IMR-90 (cell line): ENCODE results near the gene ELFN2. TPM values are rescaled to one million over a fixed set of nuclear protein-coding genes. Genes with fewer than 3 reads are reported as not detected.
A peak's percentile ranks its signal among the peaks of the same experiment; 100 is the strongest.

Source experiments
- ATAC-seq: fragments of 200-7000 bp; cut with Tn5 transposase; 2 replicates; pipeline ENCODE4 v1.9.1; 2020; ENCODE audit warnings: low read depth, mild to moderate bottlenecking, moderate library complexity
- BruUV-seq: library from RNA; stranded (reverse); fragments of 400-500 nt; replicated peaks from 2 replicates; lab custom pipeline; 2021; lab: Mats Ljungman, UMichigan
- CTCF ChIA-PET: fragments of 300-600 bp; formaldehyde crosslinking; extraction: SDS; loops from one replicate; lab custom pipeline; 2021; ENCODE audit warnings: antibody characterized with exemption; lab: Yijun Ruan, JAX
- POLR2A ChIA-PET: fragments of 300-600 bp; sonication (Branson Sonifier 250); formaldehyde crosslinking; loops from one replicate; lab custom pipeline; 2022; ENCODE audit warnings: antibody characterized with exemption; ENCODE audit not compliant: unreplicated experiment; lab: Charles Lee
- DNase-seq: peaks from one replicate; pipeline ENCODE4 v3.0.0; 2013
- H2AFZ ChIP-seq: replicated peaks from 2 replicates; pipeline ENCODE3; 2013; ENCODE audit warnings: low read length, mild to moderate bottlenecking; ENCODE audit not compliant: poor library complexity
- H2AK5ac ChIP-seq: 2 replicates; pipeline ENCODE4 v1.6.1; 2013; ENCODE audit warnings: low read depth, low read length, inconsistent platforms
- H2AK9ac ChIP-seq: replicated peaks from 2 replicates; pipeline ENCODE3; 2013; ENCODE audit warnings: mild to moderate bottlenecking, low read depth, low read length, moderate library complexity; ENCODE audit not compliant: poor library complexity
- H2BK120ac ChIP-seq: 2 replicates; pipeline ENCODE4 v1.6.1; 2013; ENCODE audit warnings: low read depth, low read length, inconsistent platforms
- H2BK15ac ChIP-seq: 3 replicates; pipeline ENCODE4 v1.6.1; 2013; ENCODE audit warnings: low read depth, low read length, inconsistent platforms
- H2BK20ac ChIP-seq: 2 replicates; pipeline ENCODE4 v1.6.1; 2013; ENCODE audit warnings: low read depth, mild to moderate bottlenecking, inconsistent platforms, low read length, moderate library complexity
- H2BK5ac ChIP-seq: 2 replicates; pipeline ENCODE4 v1.6.1; 2013; ENCODE audit warnings: mild to moderate bottlenecking, low read depth, low read length, inconsistent platforms; ENCODE audit not compliant: poor library complexity, severe bottlenecking
- H3K14ac ChIP-seq: replicated peaks from 2 replicates; pipeline ENCODE4 v1.6.1; 2013; ENCODE audit warnings: low read depth, low read length, inconsistent platforms
- H3K18ac ChIP-seq: 2 replicates; pipeline ENCODE4 v1.6.1; 2013; ENCODE audit warnings: low read depth, low read length, control low read depth
- H3K23ac ChIP-seq: 2 replicates; pipeline ENCODE4 v1.6.1; 2013; ENCODE audit warnings: low read depth, low read length, inconsistent platforms
- H3K27ac ChIP-seq: 2 replicates; pipeline ENCODE4 v1.5.1; 2013; ENCODE audit warnings: mild to moderate bottlenecking, control low read depth, low read length; ENCODE audit not compliant: insufficient read depth
- H3K27me3 ChIP-seq: 2 replicates; pipeline ENCODE4 v1.6.1; 2013; ENCODE audit warnings: low read length; ENCODE audit not compliant: control insufficient read depth, insufficient read depth
- H3K36me3 ChIP-seq: 2 replicates; pipeline ENCODE4 v1.6.1; 2013; ENCODE audit warnings: low read length, mixed read lengths; ENCODE audit not compliant: control insufficient read depth, insufficient read depth
- H3K4ac ChIP-seq: 2 replicates; pipeline ENCODE4 v1.6.1; 2013; ENCODE audit warnings: low read depth, low read length, inconsistent platforms
- H3K4me1 ChIP-seq: 2 replicates; pipeline ENCODE4 v1.6.1; 2013; ENCODE audit warnings: low read length, mixed read lengths; ENCODE audit not compliant: control insufficient read depth, insufficient read depth
- H3K4me2 ChIP-seq: 2 replicates; pipeline ENCODE4 v1.6.1; 2013; ENCODE audit warnings: low read depth, mild to moderate bottlenecking, control low read depth, low read length, moderate library complexity
- H3K4me3 ChIP-seq: 2 replicates; pipeline ENCODE4 v1.5.1; 2013; ENCODE audit warnings: low read depth, mild to moderate bottlenecking, control low read depth, low read length, moderate library complexity; ENCODE audit not compliant: insufficient read depth
- H3K56ac ChIP-seq: 2 replicates; pipeline ENCODE4 v1.6.1; 2013; ENCODE audit warnings: low read length, inconsistent platforms; ENCODE audit not compliant: insufficient read depth; ENCODE audit errors: extremely low read depth
- H3K79me1 ChIP-seq, 2 experiments: 2 replicates each; pipeline ENCODE4 v1.6.1; 2013; ENCODE audit warnings: low read length in 2 of 2, inconsistent platforms in 1 of 2, low read depth in 1 of 2
- H3K9ac ChIP-seq: 2 replicates; pipeline ENCODE4 v1.6.1; 2013; ENCODE audit warnings: low read depth, low read length, control low read depth
- H3K9me1 ChIP-seq: 2 replicates; pipeline ENCODE4 v1.6.1; 2013; ENCODE audit warnings: low read length, inconsistent platforms; ENCODE audit not compliant: insufficient read depth
- H3K9me3 ChIP-seq: 2 replicates; pipeline ENCODE4 v1.6.1; 2013; ENCODE audit warnings: low read length; ENCODE audit not compliant: control insufficient read depth, insufficient read depth
- H4K20me1 ChIP-seq: 2 replicates; pipeline ENCODE4 v1.6.1; 2013; ENCODE audit warnings: low read length, inconsistent platforms; ENCODE audit not compliant: insufficient read depth
- H4K5ac ChIP-seq: 2 replicates; pipeline ENCODE4 v1.6.1; 2013; ENCODE audit warnings: mild to moderate bottlenecking, low read depth, low read length, control low read depth
- H4K8ac ChIP-seq, 2 experiments: 2 replicates each; pipeline ENCODE4 v1.6.1; 2013; ENCODE audit warnings: low read depth in 2 of 2, low read length in 2 of 2, control low read depth in 1 of 2, inconsistent platforms in 1 of 2
- H4K91ac ChIP-seq: 2 replicates; pipeline ENCODE4 v1.6.1; 2013; ENCODE audit warnings: low read depth, low read length, inconsistent platforms; ENCODE audit not compliant: insufficient read depth
- CEBPB ChIP-seq: IDR thresholded peaks from 2 replicates; pipeline ENCODE4 v1.6.1; 2012; ENCODE audit warnings: low read depth, low read length, improper control_type of control experiment
- FOS ChIP-seq: fragments of 150-350 bp; IDR thresholded peaks from 2 replicates; pipeline ENCODE4 v1.6.1; 2016; ENCODE audit warnings: low read depth, low read length
- MAFK ChIP-seq: IDR thresholded peaks from 2 replicates; pipeline ENCODE4 v1.6.1; 2012; ENCODE audit warnings: low read depth, low read length, improper control_type of control experiment
- POLR2A ChIP-seq: IDR thresholded peaks from 2 replicates; pipeline ENCODE4 v1.6.1; 2012; ENCODE audit warnings: mild to moderate bottlenecking, low read depth, low read length
- SMC3 ChIP-seq: fragments of 150-350 bp; IDR thresholded peaks from 2 replicates; pipeline ENCODE4 v1.6.1; 2016; ENCODE audit warnings: low read depth, mild to moderate bottlenecking, antibody characterized with exemption, low read length, moderate library complexity
- USF2 ChIP-seq: fragments of 150-350 bp; IDR thresholded peaks from 2 replicates; pipeline ENCODE4 v1.6.1; 2017; ENCODE audit warnings: mild to moderate bottlenecking, antibody characterized with exemption, low read length, low read depth
- WGBS, 2 experiments: methylation state at CpG; one replicate each; pipeline versions ENCODE4 v1.1.5 to v1.1.7; 2013; ENCODE audit warnings: missing lambda C conversion rate in 2 of 2; ENCODE audit not compliant: insufficient read length in 1 of 2; ENCODE audit errors: extremely low coverage in 2 of 2; 5-methylcytosine and 5-hydroxymethylcytosine counted together
- dilution Hi-C: fragments of 300-500 bp; cut with HindIII; formaldehyde crosslinking; loops from one replicate; pipeline ENCODE4 v1.14.3; 2018; ENCODE audit warnings: low sequenced_read_pairs; ENCODE audit not compliant: unreplicated experiment
- in situ Hi-C: fragments of 300-500 bp; cut with MboI; formaldehyde crosslinking; loops from 3 replicates; pipeline ENCODE4 v1.14.3; 2019; ENCODE audit warnings: low sequenced_read_pairs, inconsistent platforms, mixed read lengths
- intact Hi-C: fragments of 100-400 bp; cut with micrococcal nuclease; formaldehyde crosslinking; loops from 2 replicates; pipeline ENCODE4 v1.10.0; 2022
- polyA plus RNA-seq, 3 experiments: library from polyadenylated mRNA; depleted of rRNA; stranded (reverse); fragments of >200 nt; gene quantifications; 2 replicates each; pipeline ENCODE4 v1.2.3, GENCODE V29; 2012; ENCODE audit warnings: low replicate concordance in 1 of 3
- total RNA-seq: library from RNA; depleted of rRNA; stranded (reverse); fragments of >200 nt; gene quantifications from 2 replicates; pipeline ENCODE4 v1.2.3, GENCODE V29; 2012
- TF ChIP-seq, protein P1 (sequence below): conservative IDR thresholded peaks from 2 replicates; pipeline ENCODE4 v1.5.1; 2012; ENCODE audit warnings: mild to moderate bottlenecking, low read depth, low read length, improper control_type of control experiment

The ELFN2 gene
- total and polyA plus RNA-seq, 2 of the 4 experiments (the other 2 are of a cell fraction): 0.72 to 5.0 TPM

- Histone ChIP-seq H4K8ac (no peak overlapping the region), H4K5ac (no peak overlapping the region), H3K23ac (no peak overlapping the region), H3K4me1 (peaks cover 7% of the 10 kb centered on the region), H3K27ac (no peak overlapping the region), H3K79me1 (peaks cover 0 to 16% of the 10 kb centered on the region in 2 experiments; a peak in 2 of 4 replicates), H3K18ac (no peak overlapping the region), H2BK120ac (no peak overlapping the region), H2AFZ (no peak overlapping the region), H3K36me3 (no peaks in the 10 kb centered on the region), H2AK5ac (no peak overlapping the region), H3K14ac (no peak overlapping the region), H3K4ac (no peak overlapping the region), H2BK5ac (no peak overlapping the region), H2AK9ac (no peak overlapping the region), H4K20me1 (peaks cover 40% of the 10 kb centered on the region), H3K9ac (no peak overlapping the region), H3K56ac (no peak overlapping the region), H3K4me2 (no peak overlapping the region), H2BK15ac (no peak overlapping the region), H3K9me3 (no peaks in the 10 kb centered on the region), H3K27me3 (peaks cover 2% of the 10 kb centered on the region; the same call in 1 of the 2 replicates), H2BK20ac (no peak overlapping the region), H3K4me3 (no peak overlapping the region), H3K9me1 (no peaks in the 10 kb centered on the region), H4K91ac (no peak overlapping the region)
- intact Hi-C loops (no loop called here), dilution Hi-C loops (no loop called here), in situ Hi-C loops (no loop called here)
- no peak for ATAC-seq
- TF ChIP-seq SMC3 (no peak), MAFK (no peak), CEBPB (no peak), POLR2A (no peak), FOS (no peak), USF2 (no peak)
- TF ChIP-seq, protein P1, sequence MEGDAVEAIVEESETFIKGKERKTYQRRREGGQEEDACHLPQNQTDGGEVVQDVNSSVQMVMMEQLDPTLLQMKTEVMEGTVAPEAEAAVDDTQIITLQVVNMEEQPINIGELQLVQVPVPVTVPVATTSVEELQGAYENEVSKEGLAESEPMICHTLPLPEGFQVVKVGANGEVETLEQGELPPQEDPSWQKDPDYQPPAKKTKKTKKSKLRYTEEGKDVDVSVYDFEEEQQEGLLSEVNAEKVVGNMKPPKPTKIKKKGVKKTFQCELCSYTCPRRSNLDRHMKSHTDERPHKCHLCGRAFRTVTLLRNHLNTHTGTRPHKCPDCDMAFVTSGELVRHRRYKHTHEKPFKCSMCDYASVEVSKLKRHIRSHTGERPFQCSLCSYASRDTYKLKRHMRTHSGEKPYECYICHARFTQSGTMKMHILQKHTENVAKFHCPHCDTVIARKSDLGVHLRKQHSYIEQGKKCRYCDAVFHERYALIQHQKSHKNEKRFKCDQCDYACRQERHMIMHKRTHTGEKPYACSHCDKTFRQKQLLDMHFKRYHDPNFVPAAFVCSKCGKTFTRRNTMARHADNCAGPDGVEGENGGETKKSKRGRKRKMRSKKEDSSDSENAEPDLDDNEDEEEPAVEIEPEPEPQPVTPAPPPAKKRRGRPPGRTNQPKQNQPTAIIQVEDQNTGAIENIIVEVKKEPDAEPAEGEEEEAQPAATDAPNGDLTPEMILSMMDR: no peak
- ChIA-PET CTCF (no interaction called here), POLR2A (no interaction called here)
- DNase-seq: peak; percentile 8
- no TSS peak for BruUV-seq
- 74% methylated on average over 4 of the region's 8 CpGs; no CpG with 5 or more reads in 1 of the 2 experiments for WGBS, 2 experiments
These were observed 9.5 kb downstream of the ELFN2 start for GRCh38 chr22:37417677-37418348.
